Vagina (tissue), 2 donors: ENCODE results near the gene ENPEP. TPM values are rescaled to one million over a fixed set of nuclear protein-coding genes. Genes with fewer than 3 reads are reported as not detected.

Source experiments
- DNase-seq, 2 donors: peaks; one replicate each; pipeline ENCODE4 v3.0.0-alpha.2; 2017; ENCODE audit errors: extremely low spot score in 2 of 2
- H3K27ac ChIP-seq: fragments of 200-600 bp; sonication (generic); one replicate; pipeline ENCODE4 v1.5.1; 2019
- H3K27me3 ChIP-seq: fragments of 200-600 bp; sonication (generic); one replicate; pipeline ENCODE4 v1.5.1; 2019
- H3K36me3 ChIP-seq, 2 donors: fragments of 200-600 bp; sonication (generic); one replicate each; pipeline ENCODE4 v1.5.1; 2017 to 2019
- H3K4me1 ChIP-seq: fragments of 200-600 bp; sonication (generic); one replicate; pipeline ENCODE4 v1.5.1; 2019
- H3K4me3 ChIP-seq, 2 donors: fragments of 200-600 bp; sonication (generic); 1 replicate in 1 of 2; 2 replicates in 1 of 2; pipeline ENCODE4 v1.5.1; 2016 to 2019
- H3K9me3 ChIP-seq: fragments of 200-600 bp; sonication (generic); one replicate; pipeline ENCODE4 v1.5.1; 2019
- POLR2A ChIP-seq, 2 donors: fragments of 450-650 bp; IDR thresholded peaks; one replicate each; pipeline ENCODE4 v1.6.1; 2017; ENCODE audit warnings: antibody characterized with exemption in 2 of 2, mild to moderate bottlenecking in 2 of 2, moderate library complexity in 2 of 2
- POLR2AphosphoS5 ChIP-seq, 2 donors: sonication (generic); formaldehyde crosslinking; IDR thresholded peaks; one replicate each; pipeline ENCODE4 v1.9.0; 2017; ENCODE audit warnings: antibody characterized with exemption in 2 of 2, mild to moderate bottlenecking in 2 of 2, low read depth in 1 of 2; ENCODE audit not compliant: insufficient read depth in 1 of 2
- intact Hi-C: fragments of 100-400 bp; cut with DNase I; formaldehyde crosslinking; loops from one replicate; pipeline ENCODE4 v1.15.1; 2023
- total RNA-seq: library from RNA; depleted of rRNA; stranded (reverse); fragments of >200 nt; gene quantifications from one replicate; pipeline ENCODE4 v1.2.3, GENCODE V29; 2016
- TF ChIP-seq, protein P1 (sequence below), 3 experiments: fragments of 450-650 bp in 2 of 3; fragments of 200-600 bp in 1 of 3; sonication (generic) in 1 of 3; IDR thresholded peaks; one replicate each; pipeline ENCODE4 v1.5.1; 2017 to 2019; ENCODE audit warnings: antibody characterized with exemption in 3 of 3, mild to moderate bottlenecking in 2 of 3, moderate library complexity in 2 of 3

The ENPEP gene
- total RNA-seq, 1 donor from 2014 or later = 5.2 TPM

DNA sequence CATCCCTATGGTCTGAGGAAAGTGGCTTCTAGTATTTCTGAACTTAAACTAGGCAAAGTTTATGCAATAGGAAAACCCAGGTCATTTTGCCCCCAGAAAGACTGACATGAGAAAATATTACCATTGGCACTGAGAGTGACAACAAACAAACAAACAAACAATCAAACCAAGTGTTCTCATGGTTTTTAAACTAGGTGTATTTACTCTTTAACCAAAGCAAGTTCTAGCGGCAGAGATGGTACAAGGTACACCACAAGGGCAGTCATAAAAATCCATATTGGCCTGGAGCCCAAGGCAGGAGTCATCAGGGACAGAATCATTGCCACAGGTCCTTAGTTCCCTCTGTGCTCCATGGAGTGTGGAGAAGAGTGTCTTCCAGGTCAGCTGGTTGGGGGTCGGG, 26.0 kb upstream of the ENPEP start:
- no peak overlapping the region for H3K4me3 ChIP-seq
- intact Hi-C loops = no loop called here
- H3K27me3 ChIP-seq = no peaks in the 10 kb centered on the region
- no peak for DNase-seq
- no peak overlapping the region for H3K27ac ChIP-seq
- no peaks in the 10 kb centered on the region for H3K36me3 ChIP-seq
- no peaks in the 10 kb centered on the region for H3K4me1 ChIP-seq
- no peaks in the 10 kb centered on the region for H3K9me3 ChIP-seq
- TF ChIP-seq POLR2AphosphoS5 (IDR thresholded peaks at IDR 0.05; ENCODE audit: insufficient read depth in 1 of 2, low read depth in 1 of 2) (no peak), POLR2A (IDR thresholded peaks at IDR 0.05) (no peak)
- TF ChIP-seq, protein P1, sequence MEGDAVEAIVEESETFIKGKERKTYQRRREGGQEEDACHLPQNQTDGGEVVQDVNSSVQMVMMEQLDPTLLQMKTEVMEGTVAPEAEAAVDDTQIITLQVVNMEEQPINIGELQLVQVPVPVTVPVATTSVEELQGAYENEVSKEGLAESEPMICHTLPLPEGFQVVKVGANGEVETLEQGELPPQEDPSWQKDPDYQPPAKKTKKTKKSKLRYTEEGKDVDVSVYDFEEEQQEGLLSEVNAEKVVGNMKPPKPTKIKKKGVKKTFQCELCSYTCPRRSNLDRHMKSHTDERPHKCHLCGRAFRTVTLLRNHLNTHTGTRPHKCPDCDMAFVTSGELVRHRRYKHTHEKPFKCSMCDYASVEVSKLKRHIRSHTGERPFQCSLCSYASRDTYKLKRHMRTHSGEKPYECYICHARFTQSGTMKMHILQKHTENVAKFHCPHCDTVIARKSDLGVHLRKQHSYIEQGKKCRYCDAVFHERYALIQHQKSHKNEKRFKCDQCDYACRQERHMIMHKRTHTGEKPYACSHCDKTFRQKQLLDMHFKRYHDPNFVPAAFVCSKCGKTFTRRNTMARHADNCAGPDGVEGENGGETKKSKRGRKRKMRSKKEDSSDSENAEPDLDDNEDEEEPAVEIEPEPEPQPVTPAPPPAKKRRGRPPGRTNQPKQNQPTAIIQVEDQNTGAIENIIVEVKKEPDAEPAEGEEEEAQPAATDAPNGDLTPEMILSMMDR (IDR thresholded peaks at IDR 0.05) = no peak

DNA sequence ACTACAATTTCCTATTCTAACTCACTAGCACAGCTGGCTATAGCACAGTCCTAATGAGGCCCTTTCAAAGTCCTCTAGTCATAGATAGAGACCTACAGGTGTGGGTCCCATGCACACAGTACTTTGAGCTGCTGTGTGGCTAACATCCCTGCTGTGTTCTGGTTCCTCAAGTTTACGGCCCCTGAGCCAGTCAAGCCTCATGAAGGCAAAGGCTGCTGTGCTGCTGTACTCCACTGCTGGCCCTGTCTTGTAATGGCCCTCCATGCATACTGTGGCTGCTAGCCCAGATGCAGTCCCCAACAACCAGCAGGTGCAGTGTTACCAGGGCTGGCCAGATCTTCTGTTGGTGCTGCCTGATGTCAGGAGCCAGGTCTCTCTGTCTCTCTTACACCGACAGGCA, 23.4 kb upstream of the ENPEP start:
- no peak overlapping the region for H3K4me3 ChIP-seq

DNA sequence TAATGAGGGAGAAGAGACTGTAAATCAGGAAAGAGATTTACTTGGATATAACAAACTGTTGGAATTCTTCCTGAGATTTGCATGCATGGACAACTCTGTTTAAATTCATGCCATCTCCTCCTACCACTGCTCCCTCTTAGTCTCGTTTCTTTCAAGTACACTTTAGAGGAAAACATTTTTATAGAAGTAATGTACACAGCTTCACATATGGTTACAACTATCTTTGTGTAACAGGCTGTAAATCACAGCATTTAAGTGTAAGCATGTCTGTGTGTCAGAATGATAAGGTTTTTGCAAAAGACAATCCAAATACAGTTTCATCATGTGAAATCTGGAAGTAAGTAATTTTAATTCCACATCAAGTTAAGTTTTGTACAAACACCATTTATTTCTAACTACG, 21.5 kb upstream of the ENPEP start:
- Histone ChIP-seq H3K4me1 (no peaks in the 10 kb centered on the region), H3K9me3 (no peaks in the 10 kb centered on the region), H3K4me3 (no peak overlapping the region), H3K27me3 (no peaks in the 10 kb centered on the region), H3K36me3 (no peaks in the 10 kb centered on the region), H3K27ac (no peak overlapping the region)
- no peak for TF ChIP-seq POLR2AphosphoS5 (IDR thresholded peaks at IDR 0.05; ENCODE audit: insufficient read depth in 1 of 2, low read depth in 1 of 2)
- no peak for TF ChIP-seq POLR2A (IDR thresholded peaks at IDR 0.05)
- TF ChIP-seq, protein P1 (IDR thresholded peaks at IDR 0.05) = no peak
- intact Hi-C loops = no loop called here
- no peak for DNase-seq

More for the DNA sequence above, 23.4 kb upstream of the ENPEP start:
- H3K4me1 ChIP-seq = no peaks in the 10 kb centered on the region
- no peak for TF ChIP-seq POLR2A (IDR thresholded peaks at IDR 0.05)
- TF ChIP-seq, protein P1 (IDR thresholded peaks at IDR 0.05) = no peak
- no peak for TF ChIP-seq POLR2AphosphoS5 (IDR thresholded peaks at IDR 0.05; ENCODE audit: insufficient read depth in 1 of 2, low read depth in 1 of 2)
- no peak for DNase-seq
- intact Hi-C loops = no loop called here
- no peaks in the 10 kb centered on the region for H3K27me3 ChIP-seq
- no peaks in the 10 kb centered on the region for H3K36me3 ChIP-seq
- H3K27ac ChIP-seq = no peak overlapping the region
- no peaks in the 10 kb centered on the region for H3K9me3 ChIP-seq

DNA sequence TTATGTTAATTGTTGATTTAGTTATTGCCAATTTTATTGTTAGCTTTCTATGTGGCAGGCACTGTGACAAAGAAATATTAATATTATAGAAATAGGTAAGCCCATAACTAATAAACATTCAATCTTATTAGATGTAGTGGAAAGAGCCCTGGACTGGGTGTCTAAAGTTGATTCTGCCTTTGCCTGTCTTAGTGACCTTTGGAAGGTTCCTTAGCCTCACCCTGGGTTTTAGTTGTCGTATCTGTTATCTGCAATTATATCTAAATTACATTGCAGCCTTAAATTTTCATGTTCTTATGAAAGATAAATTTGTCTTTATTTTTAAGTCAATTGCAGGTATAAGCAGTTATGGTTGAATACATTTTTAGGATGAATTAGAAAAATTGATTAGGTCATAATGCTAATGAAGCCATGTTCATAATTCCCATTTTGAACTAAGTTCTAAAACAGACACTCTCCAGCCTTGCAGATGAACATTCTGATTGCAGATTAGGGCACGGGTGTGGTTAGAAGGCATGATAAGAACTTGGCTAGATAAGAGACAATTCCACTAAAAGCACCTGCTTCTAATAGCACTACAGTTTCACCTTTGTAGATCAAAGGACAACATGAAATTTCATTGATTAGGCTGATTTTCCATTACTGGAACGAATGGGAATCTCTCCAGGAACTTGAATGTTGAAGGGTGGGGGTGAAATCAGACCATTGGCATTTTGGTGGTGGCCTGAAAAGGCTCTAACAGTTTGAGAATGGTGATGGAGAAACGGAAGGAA, 17.3 kb upstream of the ENPEP start:
- intact Hi-C loops = no loop called here

More for the DNA sequence above, 17.3 kb upstream of the ENPEP start:
- TF ChIP-seq, protein P1 (IDR thresholded peaks at IDR 0.05) = no peak
- TF ChIP-seq POLR2AphosphoS5 (IDR thresholded peaks at IDR 0.05; ENCODE audit: insufficient read depth in 1 of 2, low read depth in 1 of 2) (no peak), POLR2A (IDR thresholded peaks at IDR 0.05) (no peak)
- H3K27me3 ChIP-seq = no peaks in the 10 kb centered on the region
- no peak overlapping the region for H3K4me3 ChIP-seq
- DNase-seq = no peak
- H3K27ac ChIP-seq = no peak overlapping the region
- H3K4me1 ChIP-seq = no peaks in the 10 kb centered on the region
- no peaks in the 10 kb centered on the region for H3K9me3 ChIP-seq
- H3K36me3 ChIP-seq = no peaks in the 10 kb centered on the region
